Ectodermal cell (in vitro differentiated cells): ENCODE results near the gene DCUN1D4. TPM values are rescaled to one million over a fixed set of nuclear protein-coding genes. Genes with fewer than 3 reads are reported as not detected.

Experiments used
- H3K27ac ChIP-seq: 2 replicates; pipeline ENCODE4 v1.7.0; 2013; ENCODE audit warnings: mild to moderate bottlenecking, low read depth, low read length; ENCODE audit not compliant: insufficient read depth, poor library complexity, severe bottlenecking
- H3K27me3 ChIP-seq: 2 replicates; pipeline ENCODE4 v1.7.0; 2013; ENCODE audit warnings: mild to moderate bottlenecking, low read length; ENCODE audit not compliant: insufficient read depth, control insufficient read depth, poor library complexity, severe bottlenecking
- H3K36me3 ChIP-seq: one replicate; pipeline ENCODE4 v1.7.0; 2013; ENCODE audit warnings: low read length; ENCODE audit not compliant: control insufficient read depth, insufficient read depth
- H3K4me1 ChIP-seq: one replicate; pipeline ENCODE4 v1.7.0; 2013; ENCODE audit warnings: low read length; ENCODE audit not compliant: control insufficient read depth, insufficient read depth
- H3K4me3 ChIP-seq: 2 replicates; pipeline ENCODE4 v1.7.0; 2013; ENCODE audit warnings: low read depth, low read length, control low read depth; ENCODE audit not compliant: insufficient read depth
- H3K9me3 ChIP-seq: 2 replicates; pipeline ENCODE4 v1.7.0; 2013; ENCODE audit warnings: mild to moderate bottlenecking, low read length, moderate library complexity; ENCODE audit not compliant: control insufficient read depth
- WGBS, 2 experiments: methylation state at CpG; one replicate each; pipeline ENCODE4 v1.1.7; 2013; ENCODE audit warnings: missing lambda C conversion rate in 2 of 2; 5-methylcytosine and 5-hydroxymethylcytosine counted together
- polyA plus RNA-seq, 4 experiments: library from polyadenylated mRNA; stranded (reverse); fragments of 50-300 nt; gene quantifications; one replicate each; pipeline ENCODE4 v1.2.3, GENCODE V29; 2013

Gene DCUN1D4
- polyA plus RNA-seq (2013, experiment 1 of 4) = 84.2 TPM
- 122 TPM for polyA plus RNA-seq (2013, experiment 2 of 4)
- polyA plus RNA-seq (2013, experiment 3 of 4) = 67.0 TPM
- 76.6 TPM for polyA plus RNA-seq (2013, experiment 4 of 4)

- no peaks in the 10 kb centered on the region for H3K36me3 ChIP-seq
- H3K27me3 ChIP-seq = peaks cover 24% of the 10 kb centered on the region
- H3K27ac ChIP-seq = peak within 1 kb of the TSS; percentile 80
- peak within 1 kb of the TSS; percentile 58 for H3K4me3 ChIP-seq
- whole genome bisulfite sequencing, 2 experiments = 0% methylated on average over 68 of the region's 68 CpGs
- H3K4me1 ChIP-seq = peaks cover 9% of the 10 kb centered on the region
- H3K9me3 ChIP-seq = no peaks in the 10 kb centered on the region
Measured at GRCh38 chr4:51842554-51843308, at the start of gene DCUN1D4. DCUN1D4 (plus strand) TSS chr4:51843153; CDS start chr4:51843243, 90 bp downstream.

GRCh38 chr4:51820443-51821234 is 22.3 kb upstream of the DCUN1D4 start:
- Histone ChIP-seq H3K36me3 (no peaks in the 10 kb centered on the region), H3K27ac (no peak overlapping the region), H3K9me3 (peaks cover 3% of the 10 kb centered on the region), H3K4me3 (no peak overlapping the region), H3K27me3 (no peaks in the 10 kb centered on the region), H3K4me1 (no peaks in the 10 kb centered on the region)
- 90 to 93% methylated on average over 8 of the region's 8 CpGs for WGBS, 2 experiments

- no peaks in the 10 kb centered on the region for H3K36me3 ChIP-seq
Measured at GRCh38 chr4:51825341-51825740, 17.6 kb upstream of the DCUN1D4 start.

GRCh38 chr4:51830156-51830720 is 12.7 kb upstream of the DCUN1D4 start:
- no peaks in the 10 kb centered on the region for H3K36me3 ChIP-seq
- H3K4me1 ChIP-seq = no peaks in the 10 kb centered on the region
- H3K9me3 ChIP-seq = no peaks in the 10 kb centered on the region
- H3K4me3 ChIP-seq = no peak overlapping the region
- H3K27ac ChIP-seq = no peak overlapping the region
- 81 to 83% methylated on average over 3 of the region's 3 CpGs for WGBS, 2 experiments
- no peaks in the 10 kb centered on the region for H3K27me3 ChIP-seq

More at GRCh38 chr4:51825341-51825740, 17.6 kb upstream of the DCUN1D4 start:
- Histone ChIP-seq H3K27ac (no peak overlapping the region), H3K4me1 (no peaks in the 10 kb centered on the region), H3K4me3 (no peak overlapping the region), H3K9me3 (no peaks in the 10 kb centered on the region), H3K27me3 (no peaks in the 10 kb centered on the region)
- 65 to 73% methylated on average over 4 of the region's 5 CpGs for WGBS, 2 experiments

- no peak overlapping the region for H3K4me3 ChIP-seq
- no peaks in the 10 kb centered on the region for H3K36me3 ChIP-seq
- no peak overlapping the region for H3K27ac ChIP-seq
- H3K9me3 ChIP-seq = no peaks in the 10 kb centered on the region
- H3K27me3 ChIP-seq = no peaks in the 10 kb centered on the region
- 15 to 18% methylated on average over 3 of the region's 3 CpGs for WGBS, 2 experiments
- H3K4me1 ChIP-seq = peaks cover 4% of the 10 kb centered on the region
Measured at GRCh38 chr4:51831133-51831532, 11.8 kb upstream of the DCUN1D4 start.

- no peak overlapping the region for H3K4me3 ChIP-seq
- no peaks in the 10 kb centered on the region for H3K9me3 ChIP-seq
- no peaks in the 10 kb centered on the region for H3K36me3 ChIP-seq
- no peaks in the 10 kb centered on the region for H3K27me3 ChIP-seq
- no peak overlapping the region for H3K27ac ChIP-seq
- peaks cover 4% of the 10 kb centered on the region for H3K4me1 ChIP-seq
Measured at GRCh38 chr4:51833236-51833635, 9.7 kb upstream of the DCUN1D4 start.

GRCh38 chr4:51835079-51835478 is 7.9 kb upstream of the DCUN1D4 start:
- no peaks in the 10 kb centered on the region for H3K36me3 ChIP-seq
- H3K4me3 ChIP-seq = no peak overlapping the region
- H3K9me3 ChIP-seq = no peaks in the 10 kb centered on the region
- H3K27ac ChIP-seq = no peak overlapping the region
- 94% methylated on average over 1 of the region's 1 CpG; no CpG with 5 or more reads in 1 of the 2 experiments for WGBS, 2 experiments
- H3K4me1 ChIP-seq = peaks cover 4% of the 10 kb centered on the region
- peaks cover under 1% of the 10 kb centered on the region for H3K27me3 ChIP-seq

- Histone ChIP-seq H3K9me3 (no peaks in the 10 kb centered on the region), H3K27me3 (peaks cover 8% of the 10 kb centered on the region), H3K27ac (no peak overlapping the region), H3K4me1 (peaks cover 4% of the 10 kb centered on the region), H3K4me3 (no peak overlapping the region), H3K36me3 (no peaks in the 10 kb centered on the region)
- 10 to 25% methylated on average over 1 of the region's 1 CpG for WGBS, 2 experiments
Measured at GRCh38 chr4:51835855-51836254, 7.1 kb upstream of the DCUN1D4 start.

GRCh38 chr4:51836549-51836948 is 6.4 kb upstream of the DCUN1D4 start:
- H3K27me3 ChIP-seq = peaks cover 15% of the 10 kb centered on the region
- no peak overlapping the region for H3K4me3 ChIP-seq
- H3K36me3 ChIP-seq = no peaks in the 10 kb centered on the region
- no peaks in the 10 kb centered on the region for H3K9me3 ChIP-seq
- no peak overlapping the region for H3K27ac ChIP-seq
- H3K4me1 ChIP-seq = peaks cover 4% of the 10 kb centered on the region
- WGBS, 2 experiments = 87 to 94% methylated on average over 4 of the region's 4 CpGs

GRCh38 chr4:51840781-51841180 is 2.2 kb upstream of the DCUN1D4 start:
- Histone ChIP-seq H3K4me3 (no peak overlapping the region), H3K27ac (no peak overlapping the region)
- 73 to 85% methylated on average over 2 to 3 of the region's 4 CpGs for WGBS, 2 experiments

More at GRCh38 chr4:51840781-51841180, 2.2 kb upstream of the DCUN1D4 start:
- Histone ChIP-seq H3K36me3 (no peaks in the 10 kb centered on the region), H3K27me3 (peaks cover 24% of the 10 kb centered on the region), H3K4me1 (peaks cover 9% of the 10 kb centered on the region), H3K9me3 (no peaks in the 10 kb centered on the region)
